Measurements from ENCODE around the gene KRT73.
"Not testable (repeated sequence)": the region's sequence is repeated elsewhere in the genome, so short reads cannot be mapped to it uniquely, and the experiment has no call there.

KRT73 gene

GRCh38 chr12:52598966-52599365 is 19.4 kb downstream of the KRT73 start:
- DNase-seq: no peak

- not testable (repeated sequence) for DNase-seq
These were observed 24.1 kb downstream of the KRT73 start for GRCh38 chr12:52594237-52594636.

GRCh38 chr12:52591521-52591920 is 26.8 kb downstream of the KRT73 start:
- no peak for DNase-seq

- no peak for DNase-seq
These were observed 28.3 kb downstream of the KRT73 start for GRCh38 chr12:52590021-52590420.

- DNase-seq: no peak
These were observed 30.8 kb downstream of the KRT73 start for GRCh38 chr12:52587563-52587962.

GRCh38 chr12:52585946-52586345 is 32.4 kb downstream of the KRT73 start:
- DNase-seq: peak; percentile 52

GRCh38 chr12:52585066-52585465 is 33.3 kb downstream of the KRT73 start:
- no peak for DNase-seq

- no peak for DNase-seq
These were observed 34.1 kb downstream of the KRT73 start for GRCh38 chr12:52584156-52584682.

- DNase-seq: peak; percentile 64
These were observed 35.3 kb downstream of the KRT73 start for GRCh38 chr12:52582971-52583456.

GRCh38 chr12:52582486-52582885 is 35.9 kb downstream of the KRT73 start:
- no peak for DNase-seq

- no peak for DNase-seq
These were observed 36.9 kb downstream of the KRT73 start for GRCh38 chr12:52581481-52581880.

GRCh38 chr12:52581066-52581465 is 37.3 kb downstream of the KRT73 start:
- no peak for DNase-seq

- DNase-seq: no peak
These were observed 37.9 kb downstream of the KRT73 start for GRCh38 chr12:52580496-52580895.

- DNase-seq: no peak
These were observed 38.6 kb downstream of the KRT73 start for GRCh38 chr12:52579468-52580465.

- DNase-seq: no peak
These were observed 39.9 kb downstream of the KRT73 start for GRCh38 chr12:52578469-52578868.

- no peak for DNase-seq
These were observed 41.0 kb downstream of the KRT73 start for GRCh38 chr12:52577316-52577715.

- DNase-seq: no peak
These were observed 42.4 kb downstream of the KRT73 start for GRCh38 chr12:52575948-52576347.

- no peak for DNase-seq
These were observed 43.1 kb downstream of the KRT73 start for GRCh38 chr12:52575256-52575655.

GRCh38 chr12:52573743-52574142 is 44.6 kb downstream of the KRT73 start, which contains the start of gene KRT74:
KRT74 (minus strand) TSS chr12:52573843; CDS start chr12:52573777, 66 bp downstream.
- no peak for DNase-seq

GRCh38 chr12:52573306-52573705 is 45.1 kb downstream of the KRT73 start:
- DNase-seq: no peak

GRCh38 chr12:52570511-52570910 is 47.8 kb downstream of the KRT73 start:
- DNase-seq: no peak

GRCh38 chr12:52568111-52568510 is 50.2 kb downstream of the KRT73 start:
- DNase-seq: no peak

GRCh38 chr12:52566847-52567291 is 51.5 kb downstream of the KRT73 start:
- DNase-seq: peak; percentile 75

GRCh38 chr12:52564582-52564981 is 53.8 kb downstream of the KRT73 start:
- no peak for DNase-seq

Measured in CD4-positive, alpha-beta T cell treated with Interleukin-12 subunit alpha and Interleukin-12 subunit beta, for 1 hour (primary cell).